Choroid plexus epithelial cell (primary cell): ENCODE results near the gene SLC25A42.

Experiments used
- DNase-seq: peaks from one replicate; pipeline ENCODE4 v3.0.0-alpha.2; 2010; ENCODE audit warnings: low read depth
- H3K4me3 ChIP-seq: 2 replicates; pipeline ENCODE4 v1.5.1; 2011; ENCODE audit warnings: low read depth, mild to moderate bottlenecking, control low read depth, low read length, moderate library complexity
- TF ChIP-seq, protein P1 (sequence below): conservative IDR thresholded peaks from 2 replicates; pipeline ENCODE4 v1.5.1; 2011; ENCODE audit warnings: low read depth, mild to moderate bottlenecking, control low read depth, inconsistent platforms, low read length, moderate library complexity

Gene SLC25A42

DNA sequence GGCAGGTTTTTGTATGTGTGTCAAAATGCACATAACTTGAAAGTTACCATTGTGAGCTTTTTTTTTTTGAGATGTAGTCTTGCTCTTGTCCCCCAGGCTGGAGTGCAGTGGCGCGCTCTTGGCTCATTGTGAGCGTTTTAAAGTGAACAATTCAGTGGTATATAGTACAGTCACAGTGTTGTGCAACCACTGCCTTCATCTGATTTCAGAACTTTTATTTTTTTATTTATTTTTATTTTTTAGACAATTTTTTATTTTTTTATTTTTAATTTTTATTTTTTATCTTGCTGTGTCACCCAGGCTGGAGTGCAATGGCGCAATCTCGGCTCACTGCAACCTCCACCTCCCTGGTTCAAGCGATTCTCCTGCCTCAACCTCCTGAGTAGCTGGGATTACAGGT, 15.0 kb downstream of the SLC25A42 start:
- no peak overlapping the region for H3K4me3 ChIP-seq
- no peak for DNase-seq
- TF ChIP-seq, protein P1, sequence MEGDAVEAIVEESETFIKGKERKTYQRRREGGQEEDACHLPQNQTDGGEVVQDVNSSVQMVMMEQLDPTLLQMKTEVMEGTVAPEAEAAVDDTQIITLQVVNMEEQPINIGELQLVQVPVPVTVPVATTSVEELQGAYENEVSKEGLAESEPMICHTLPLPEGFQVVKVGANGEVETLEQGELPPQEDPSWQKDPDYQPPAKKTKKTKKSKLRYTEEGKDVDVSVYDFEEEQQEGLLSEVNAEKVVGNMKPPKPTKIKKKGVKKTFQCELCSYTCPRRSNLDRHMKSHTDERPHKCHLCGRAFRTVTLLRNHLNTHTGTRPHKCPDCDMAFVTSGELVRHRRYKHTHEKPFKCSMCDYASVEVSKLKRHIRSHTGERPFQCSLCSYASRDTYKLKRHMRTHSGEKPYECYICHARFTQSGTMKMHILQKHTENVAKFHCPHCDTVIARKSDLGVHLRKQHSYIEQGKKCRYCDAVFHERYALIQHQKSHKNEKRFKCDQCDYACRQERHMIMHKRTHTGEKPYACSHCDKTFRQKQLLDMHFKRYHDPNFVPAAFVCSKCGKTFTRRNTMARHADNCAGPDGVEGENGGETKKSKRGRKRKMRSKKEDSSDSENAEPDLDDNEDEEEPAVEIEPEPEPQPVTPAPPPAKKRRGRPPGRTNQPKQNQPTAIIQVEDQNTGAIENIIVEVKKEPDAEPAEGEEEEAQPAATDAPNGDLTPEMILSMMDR: no peak

DNA sequence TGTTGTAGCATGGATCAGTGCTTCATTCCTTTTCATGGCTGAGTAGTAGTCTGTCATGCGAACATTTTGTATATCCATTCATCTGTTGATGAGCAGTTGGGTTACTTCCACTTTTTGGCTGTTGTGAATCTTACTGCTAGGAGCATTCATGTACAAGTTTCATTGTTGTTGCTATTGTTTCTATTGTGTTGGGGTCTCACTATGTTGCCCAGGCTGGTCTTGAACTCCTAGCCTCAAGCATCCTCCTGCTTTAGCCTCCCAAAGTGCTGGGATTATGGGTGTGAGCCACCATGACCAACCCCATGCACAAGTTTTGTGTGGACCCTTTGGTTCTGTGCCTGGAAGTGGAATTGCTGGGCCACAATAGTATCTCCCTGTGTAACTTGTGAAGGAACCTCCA, 15.8 kb downstream of the SLC25A42 start:
- TF ChIP-seq, protein P1: no peak
- H3K4me3 ChIP-seq: no peak overlapping the region
- no peak for DNase-seq

DNA sequence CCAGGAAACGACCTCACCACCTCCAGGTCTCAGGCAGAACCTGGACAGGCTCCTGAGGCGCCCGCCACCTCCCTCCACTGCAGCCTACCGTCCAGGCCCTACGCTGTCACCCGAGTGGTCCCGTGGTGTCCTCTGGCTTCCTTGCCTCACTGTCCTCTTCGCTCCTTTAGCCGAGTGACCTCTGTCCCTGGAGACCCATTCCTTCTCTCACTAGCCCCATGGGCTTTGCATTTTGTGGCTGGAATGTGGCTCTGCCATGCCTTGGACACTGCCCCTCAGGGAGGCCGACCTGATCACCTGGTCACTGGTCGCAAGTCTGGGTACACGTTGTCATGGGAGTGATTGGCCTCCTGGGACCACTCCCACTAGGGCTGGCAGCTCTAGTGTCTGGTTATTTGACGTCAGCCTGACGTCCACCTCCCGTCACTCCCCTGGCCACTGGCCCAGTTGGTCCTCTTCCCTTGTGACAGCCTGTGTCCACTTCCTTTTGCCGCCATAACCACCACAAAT, 17.9 kb downstream of the SLC25A42 start:
- no peak overlapping the region for H3K4me3 ChIP-seq
- TF ChIP-seq, protein P1: no peak
- DNase-seq: no peak

DNA sequence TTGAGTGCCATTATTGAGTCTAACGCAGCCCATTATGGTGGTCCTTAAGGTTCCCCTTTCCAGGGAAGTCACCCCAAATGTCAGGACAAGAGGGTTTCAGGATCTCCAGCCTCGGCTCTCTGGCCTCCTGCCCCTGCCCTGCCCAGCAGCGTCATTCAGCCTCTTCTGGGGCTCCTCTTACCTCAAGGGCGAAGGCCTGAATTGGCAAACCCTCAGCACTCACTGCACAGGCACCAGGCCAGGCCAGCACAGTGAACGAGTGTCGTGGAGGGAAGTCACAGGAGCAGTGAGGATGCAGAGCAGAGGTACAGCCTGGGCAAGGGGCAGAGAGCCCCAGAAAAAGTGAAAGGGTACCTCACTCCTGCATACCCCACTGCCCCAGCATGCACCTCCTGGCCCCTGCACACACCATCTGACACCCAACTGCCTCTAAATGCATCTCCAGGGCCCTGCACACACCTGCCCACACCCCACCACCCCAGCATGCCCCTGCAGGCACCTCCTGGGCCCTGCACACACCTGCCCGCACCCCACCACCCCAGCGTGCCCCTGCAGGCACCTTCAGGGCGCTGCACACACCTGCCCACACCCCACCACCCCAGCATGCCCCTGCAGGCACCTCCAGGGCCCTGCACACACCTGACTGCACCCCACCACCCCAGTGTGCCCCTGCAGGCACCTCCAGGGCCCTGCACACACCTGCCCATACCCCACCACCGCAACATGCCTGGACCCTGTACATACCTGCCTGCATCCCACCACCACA, 19.8 kb downstream of the SLC25A42 start:
- TF ChIP-seq, protein P1: no peak
- H3K4me3 ChIP-seq: no peak overlapping the region
- DNase-seq: no peak

DNA sequence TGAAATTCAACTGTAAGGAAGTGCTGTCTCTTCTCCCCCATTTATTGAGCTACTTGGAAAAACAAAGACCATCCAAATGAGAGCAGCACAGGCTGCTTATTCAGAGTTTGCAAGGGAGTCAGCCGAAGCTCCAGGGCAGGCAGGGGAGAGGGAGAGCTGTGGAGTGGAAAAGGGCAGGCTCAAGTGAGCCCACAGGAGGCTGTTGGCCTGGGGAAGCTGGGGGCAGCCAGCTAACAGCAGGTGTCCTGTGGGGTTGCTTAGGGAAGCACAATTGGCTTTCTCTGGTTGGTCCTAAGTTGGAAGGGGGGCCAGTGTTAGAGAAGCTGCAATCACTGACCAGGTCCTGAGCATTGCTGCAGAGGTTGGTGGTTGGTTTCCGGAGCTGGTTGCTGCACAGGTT, 23.9 kb downstream of the SLC25A42 start:
- no peak overlapping the region for H3K4me3 ChIP-seq
- TF ChIP-seq, protein P1: no peak
- DNase-seq: no peak

DNA sequence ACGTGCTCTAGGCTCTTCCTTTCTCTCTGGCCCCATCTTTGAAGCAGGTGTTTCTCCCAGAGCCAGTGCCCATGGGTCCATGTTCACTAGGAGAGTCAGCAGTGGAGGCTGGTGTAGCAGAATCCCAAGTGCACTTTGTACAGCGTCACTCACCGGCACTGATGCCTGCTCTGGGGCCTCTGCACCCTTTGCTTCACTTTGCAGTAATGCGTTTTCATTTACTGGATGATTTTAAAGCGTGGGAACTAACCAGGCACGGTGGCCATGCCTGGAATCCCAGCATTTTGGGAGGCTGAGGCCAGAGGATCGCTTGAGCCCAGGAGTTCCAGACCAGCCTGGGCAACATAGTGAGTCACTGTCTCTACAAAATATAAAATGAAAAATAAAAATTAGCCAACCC, 30.7 kb downstream of the SLC25A42 start:
- DNase-seq: no peak
- TF ChIP-seq, protein P1: no peak
- no peak overlapping the region for H3K4me3 ChIP-seq

DNA sequence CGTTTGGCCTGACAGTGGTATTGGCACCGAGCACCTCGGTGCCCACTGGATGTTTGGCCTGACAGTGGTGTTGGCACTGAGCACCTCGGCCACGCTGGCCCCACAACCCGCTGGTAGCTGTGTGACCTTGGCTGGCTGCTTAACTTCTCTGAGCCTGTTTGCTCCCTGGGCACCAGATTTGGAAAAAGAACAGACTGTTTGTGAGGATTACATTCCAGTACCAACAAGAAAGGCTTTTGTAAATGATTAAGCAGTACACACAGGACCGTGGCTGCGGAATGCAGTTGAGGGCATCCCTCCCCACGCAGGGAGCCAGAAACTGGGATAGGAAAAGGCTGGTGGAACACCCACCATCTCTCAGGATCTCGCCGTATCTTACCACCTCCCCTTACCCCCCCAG, 31.9 kb downstream of the SLC25A42 start:
- H3K4me3 ChIP-seq: no peak overlapping the region
- TF ChIP-seq, protein P1: no peak
- DNase-seq: no peak
